ENCODE data around the gene VIL1.

VIL1 gene

GRCh38 chr2:218428846-218429558, 10.1 kb downstream of the VIL1 start:
- CTCF ChIA-PET = no interaction called here
- DNase-seq (ENCODE audit: extremely low spot score) = no peak
- no peak for TF ChIP-seq ARNT (IDR thresholded peaks at IDR 0.05)
- TF ChIP-seq FOXA1 (IDR thresholded peaks at IDR 0.05) = no peak
- no peak for TF ChIP-seq LEF1 (IDR thresholded peaks at IDR 0.05; ENCODE audit: borderline replicate concordance)
- no peak for TF ChIP-seq NFRKB (IDR thresholded peaks at IDR 0.05)
- no peak for TF ChIP-seq TARDBP (IDR thresholded peaks at IDR 0.05)
- POLR2A ChIA-PET = no interaction called here

GRCh38 chr2:218429911-218430692, 11.2 kb downstream of the VIL1 start:
- DNase-seq (ENCODE audit: extremely low spot score) = no peak

GRCh38 chr2:218430721-218431120, 11.8 kb downstream of the VIL1 start:
- ChIA-PET POLR2A (no interaction called here), CTCF (interaction anchor here (1.3 kb wide), 1 partner anchor 35 kb away, joined by 4 read pairs; no protein-coding TSS in a partner anchor)
- TF ChIP-seq PKNOX1 (IDR thresholded peaks at IDR 0.05) = no peak
- no peak for TF ChIP-seq CTBP1 (IDR thresholded peaks at IDR 0.05; ENCODE audit: borderline replicate concordance)
- TF ChIP-seq L3MBTL2 (conservative IDR thresholded peaks at IDR 0.05) = no peak
- no peak for TF ChIP-seq FOXA1 (IDR thresholded peaks at IDR 0.05)
- no peak for TF ChIP-seq ARNT (IDR thresholded peaks at IDR 0.05)
- no peak for TF ChIP-seq HDGF (IDR thresholded peaks at IDR 0.05; ENCODE audit: borderline replicate concordance)
- DNase-seq (ENCODE audit: extremely low spot score) = no peak

More at GRCh38 chr2:218429911-218430692, 11.2 kb downstream of the VIL1 start:
- ChIA-PET POLR2A (no interaction called here), CTCF (interaction anchor here (1.3 kb wide), 1 partner anchor 36 kb away, joined by 4 read pairs; no protein-coding TSS in a partner anchor)
- TF ChIP-seq SUZ12 (IDR thresholded peaks at IDR 0.05) (no peak), ARNT (IDR thresholded peaks at IDR 0.05) (no peak), TARDBP (IDR thresholded peaks at IDR 0.05) (no peak), FOXM1 (IDR thresholded peaks at IDR 0.05; ENCODE audit: borderline replicate concordance) (no peak), NFRKB (IDR thresholded peaks at IDR 0.05) (no peak), HDGF (IDR thresholded peaks at IDR 0.05; ENCODE audit: borderline replicate concordance) (no peak), PKNOX1 (IDR thresholded peaks at IDR 0.05) (no peak), SP1 (IDR thresholded peaks at IDR 0.05) (no peak), BHLHE40 (IDR thresholded peaks at IDR 0.05; ENCODE audit: borderline replicate concordance) (no peak), FOXK2 (IDR thresholded peaks at IDR 0.05) (no peak), L3MBTL2 (conservative IDR thresholded peaks at IDR 0.05) (no peak), ELF4 (IDR thresholded peaks at IDR 0.05) (no peak), CTBP1 (IDR thresholded peaks at IDR 0.05; ENCODE audit: borderline replicate concordance) (no peak), LEF1 (IDR thresholded peaks at IDR 0.05; ENCODE audit: borderline replicate concordance) (no peak)

GRCh38 chr2:218431878-218432277, 13.0 kb downstream of the VIL1 start:
- TF ChIP-seq ELF4 (IDR thresholded peaks at IDR 0.05) (no peak), SP1 (IDR thresholded peaks at IDR 0.05) (no peak), PKNOX1 (IDR thresholded peaks at IDR 0.05) (no peak), BHLHE40 (IDR thresholded peaks at IDR 0.05; ENCODE audit: borderline replicate concordance) (no peak), L3MBTL2 (conservative IDR thresholded peaks at IDR 0.05) (no peak), CTBP1 (IDR thresholded peaks at IDR 0.05; ENCODE audit: borderline replicate concordance) (no peak), FOXK2 (IDR thresholded peaks at IDR 0.05) (no peak), HDGF (IDR thresholded peaks at IDR 0.05; ENCODE audit: borderline replicate concordance) (no peak), TARDBP (IDR thresholded peaks at IDR 0.05) (no peak), ARNT (IDR thresholded peaks at IDR 0.05) (no peak)
- CTCF ChIA-PET = interaction anchor here (1.3 kb wide), 1 partner anchor 34 kb away, joined by 4 read pairs; no protein-coding TSS in a partner anchor
- no peak for DNase-seq (ENCODE audit: extremely low spot score)
- POLR2A ChIA-PET = no interaction called here

GRCh38 chr2:218432676-218433365, 13.9 kb downstream of the VIL1 start:
- DNase-seq (ENCODE audit: extremely low spot score) = no peak
- ChIA-PET CTCF (no interaction called here), POLR2A (no interaction called here)
- TF ChIP-seq BHLHE40 (IDR thresholded peaks at IDR 0.05; ENCODE audit: borderline replicate concordance) = no peak

GRCh38 chr2:218434456-218434855, 15.5 kb downstream of the VIL1 start:
- TF ChIP-seq BHLHE40 (IDR thresholded peaks at IDR 0.05; ENCODE audit: borderline replicate concordance) (no peak), NFRKB (IDR thresholded peaks at IDR 0.05) (no peak), FOXK2 (IDR thresholded peaks at IDR 0.05) (no peak), CTBP1 (IDR thresholded peaks at IDR 0.05; ENCODE audit: borderline replicate concordance) (no peak), ELF4 (IDR thresholded peaks at IDR 0.05) (no peak), SUZ12 (IDR thresholded peaks at IDR 0.05) (no peak), LEF1 (IDR thresholded peaks at IDR 0.05; ENCODE audit: borderline replicate concordance) (no peak), TARDBP (IDR thresholded peaks at IDR 0.05) (no peak), L3MBTL2 (conservative IDR thresholded peaks at IDR 0.05) (no peak), FOXM1 (IDR thresholded peaks at IDR 0.05; ENCODE audit: borderline replicate concordance) (no peak), FOXA1 (IDR thresholded peaks at IDR 0.05) (no peak), SP1 (IDR thresholded peaks at IDR 0.05) (no peak)
- CTCF ChIA-PET = no interaction called here
- no peak for DNase-seq (ENCODE audit: extremely low spot score)
- POLR2A ChIA-PET = no interaction called here

Measured in HEK293T (cell line).